Activated CD8-positive, alpha-beta memory T cell treated with anti-CD3 and anti-CD28 coated beads, Interleukin-2, amount 50 U/mL, for 24 hours (primary cell): ENCODE data around the gene CPS1.

Experiments
- DNase-seq: peaks from one replicate; pipeline ENCODE4 v3.0.0-alpha.2; 2020; ENCODE audit errors: extremely low read depth

Gene CPS1

GRCh38 chr2:210546424-210547208, 9.8 kb upstream of the CPS1 start:
- DNase-seq: no peak

- no peak for DNase-seq
These were observed 8.4 kb upstream of the CPS1 start for GRCh38 chr2:210548031-210548430.

GRCh38 chr2:210548878-210549384, 7.5 kb upstream of the CPS1 start:
- DNase-seq: no peak

GRCh38 chr2:210551001-210551400, 5.4 kb upstream of the CPS1 start:
- DNase-seq: no peak

- DNase-seq: no peak
These were observed 3.0 kb upstream of the CPS1 start for GRCh38 chr2:210553373-210553772.

GRCh38 chr2:210555555-210555954, 844 bp upstream of the CPS1 start:
- DNase-seq: no peak

GRCh38 chr2:210557721-210558120, 1.3 kb downstream of the CPS1 start:
- no peak for DNase-seq

GRCh38 chr2:210558708-210559107, 2.3 kb downstream of the CPS1 start:
- no peak for DNase-seq

GRCh38 chr2:210559182-210559581, 2.8 kb downstream of the CPS1 start:
- no peak for DNase-seq

GRCh38 chr2:210561475-210561874, 5.1 kb downstream of the CPS1 start:
- no peak for DNase-seq

GRCh38 chr2:210562091-210562490, 5.7 kb downstream of the CPS1 start:
- DNase-seq: no peak

GRCh38 chr2:210562502-210563080, 6.2 kb downstream of the CPS1 start:
- no peak for DNase-seq

GRCh38 chr2:210567279-210567678, 10.9 kb downstream of the CPS1 start:
- DNase-seq: no peak

GRCh38 chr2:210568108-210568507, 11.7 kb downstream of the CPS1 start:
- no peak for DNase-seq

- no peak for DNase-seq
These were observed 21.1 kb downstream of the CPS1 start for GRCh38 chr2:210577263-210578071.

GRCh38 chr2:210584834-210585233, 28.4 kb downstream of the CPS1 start:
- no peak for DNase-seq

- DNase-seq: no peak
These were observed 30.0 kb downstream of the CPS1 start for GRCh38 chr2:210586381-210586780.

GRCh38 chr2:210591663-210592062, 35.3 kb downstream of the CPS1 start:
- no peak for DNase-seq

GRCh38 chr2:210592726-210593125, 36.3 kb downstream of the CPS1 start:
- DNase-seq: no peak

GRCh38 chr2:210593166-210593565, 36.8 kb downstream of the CPS1 start:
- DNase-seq: no peak

- DNase-seq: no peak
These were observed 41.8 kb downstream of the CPS1 start for GRCh38 chr2:210598219-210598618.

- DNase-seq: no peak
These were observed 43.1 kb downstream of the CPS1 start for GRCh38 chr2:210599476-210599875.

- no peak for DNase-seq
These were observed 48.3 kb downstream of the CPS1 start for GRCh38 chr2:210604666-210605065.
